ENCODE results near the gene KCNG1.

Gene KCNG1

GRCh38 chr20:50957276-50957675 is 65.6 kb downstream of the KCNG1 start:
- H3K9me3 ChIP-seq (ENCODE audit: insufficient read depth, low read depth, low read length): no peaks in the 10 kb centered on the region
- no peaks in the 10 kb centered on the region for H3F3A ChIP-seq (ENCODE audit: low read depth)
- H3K27me3 ChIP-seq (ENCODE audit: insufficient read depth, low read length, poor library complexity, severe bottlenecking): no peaks in the 10 kb centered on the region
- peaks cover 27% of the 10 kb centered on the region for H3K4me1 ChIP-seq (ENCODE audit: insufficient read depth, low read length, poor library complexity, severe bottlenecking)
- H4K20me1 ChIP-seq (ENCODE audit: insufficient read depth, low read length, poor library complexity, severe bottlenecking): peaks cover 53% of the 10 kb centered on the region
- peaks cover 16% of the 10 kb centered on the region; the same call in 1 of the 2 replicates for H3K36me3 ChIP-seq (ENCODE audit: insufficient read depth, low read length)
- H3K4me3 ChIP-seq (ENCODE audit: low read length, poor library complexity, severe bottlenecking): peak overlapping the region; percentile 95
- no peak overlapping the region for H2AFZ ChIP-seq (ENCODE audit: low read length)
- TF ChIP-seq CTCF (conservative IDR thresholded peaks at IDR 0.05; ENCODE audit: low read length) (no peak), EZH2phosphoT487 (IDR thresholded peaks at IDR 0.05; ENCODE audit: borderline replicate concordance) (no peak)
- H3K79me2 ChIP-seq (ENCODE audit: insufficient read depth, low read length): peaks cover 74% of the 10 kb centered on the region
- peak overlapping the region; percentile 88 for H3K9ac ChIP-seq (ENCODE audit: low read depth, low read length, poor library complexity, severe bottlenecking)
- no peaks in the 10 kb centered on the region for H3K9me2 ChIP-seq (replicated peaks; ENCODE audit: low read depth, low read length)
- peak overlapping the region; percentile 93 for H3K4me2 ChIP-seq (ENCODE audit: low read depth, low read length, poor library complexity, severe bottlenecking)

GRCh38 chr20:50953821-50954220 is 69.1 kb downstream of the KCNG1 start:
- no peaks in the 10 kb centered on the region for H3F3A ChIP-seq (ENCODE audit: low read depth)
- peaks cover 47% of the 10 kb centered on the region; the same call in 1 of the 2 replicates for H3K36me3 ChIP-seq (ENCODE audit: insufficient read depth, low read length)

More at GRCh38 chr20:50953821-50954220, 69.1 kb downstream of the KCNG1 start:
- Histone ChIP-seq H2AFZ (ENCODE audit: low read length) (no peak overlapping the region), H3K9me3 (ENCODE audit: insufficient read depth, low read depth, low read length) (no peaks in the 10 kb centered on the region), H3K4me1 (ENCODE audit: insufficient read depth, low read length, poor library complexity, severe bottlenecking) (peaks cover 23% of the 10 kb centered on the region), H3K4me3 (ENCODE audit: low read length, poor library complexity, severe bottlenecking) (no peak overlapping the region), H3K79me2 (ENCODE audit: insufficient read depth, low read length) (peaks cover 73% of the 10 kb centered on the region), H3K27me3 (ENCODE audit: insufficient read depth, low read length, poor library complexity, severe bottlenecking) (no peaks in the 10 kb centered on the region), H4K20me1 (ENCODE audit: insufficient read depth, low read length, poor library complexity, severe bottlenecking) (peaks cover 71% of the 10 kb centered on the region), H3K9ac (ENCODE audit: low read depth, low read length, poor library complexity, severe bottlenecking) (no peak overlapping the region), H3K4me2 (ENCODE audit: low read depth, low read length, poor library complexity, severe bottlenecking) (peak overlapping the region; percentile 93), H3K9me2 (replicated peaks; ENCODE audit: low read depth, low read length) (no peaks in the 10 kb centered on the region)
- TF ChIP-seq CTCF (conservative IDR thresholded peaks at IDR 0.05; ENCODE audit: low read length) (no peak), EZH2phosphoT487 (IDR thresholded peaks at IDR 0.05; ENCODE audit: borderline replicate concordance) (no peak)
